Astrocyte (in vitro differentiated cells and primary cell): ENCODE results near the gene C9orf50. TPM values are rescaled to one million over a fixed set of nuclear protein-coding genes. Genes with fewer than 3 reads are reported as not detected.

ENCODE experiments used
- DNase-seq: peaks from one replicate; pipeline ENCODE4 v3.0.0-alpha.2; 2010; ENCODE audit warnings: low read depth
- FAIRE-seq: peaks from 2 replicates; lab custom pipeline; 2011; peaks lifted over from hg19 to GRCh38; lab: Jason Lieb, UNC
- H2AFZ ChIP-seq: 2 replicates; pipeline ENCODE4 v1.6.0; 2012; ENCODE audit warnings: low read depth, low read length, inconsistent platforms
- H3K27ac ChIP-seq: 2 replicates; pipeline ENCODE4 v1.5.1; 2011; ENCODE audit warnings: low read depth, low read length, inconsistent platforms
- H3K27me3 ChIP-seq: 2 replicates; pipeline ENCODE4 v1.6.0; 2011; ENCODE audit warnings: low read length, inconsistent platforms; ENCODE audit not compliant: insufficient read depth
- H3K36me3 ChIP-seq: 2 replicates; pipeline ENCODE4 v1.5.1; 2011; ENCODE audit warnings: low read length, inconsistent platforms; ENCODE audit not compliant: insufficient read depth
- H3K4me1 ChIP-seq: 2 replicates; pipeline ENCODE4 v1.5.1; 2011; ENCODE audit warnings: low read length, inconsistent platforms; ENCODE audit not compliant: insufficient read depth
- H3K4me2 ChIP-seq: 2 replicates; pipeline ENCODE4 v1.6.0; 2012; ENCODE audit warnings: low read length, inconsistent platforms
- H3K4me3 ChIP-seq: 2 replicates; pipeline ENCODE4 v1.5.1; 2011; ENCODE audit warnings: low read depth, mild to moderate bottlenecking, low read length, inconsistent platforms; ENCODE audit not compliant: insufficient read depth
- H3K79me2 ChIP-seq: 2 replicates; pipeline ENCODE4 v1.6.0; 2012; ENCODE audit warnings: mild to moderate bottlenecking, low read length, inconsistent platforms; ENCODE audit not compliant: insufficient read depth
- H3K9ac ChIP-seq: 2 replicates; pipeline ENCODE4 v1.6.0; 2012; ENCODE audit warnings: mild to moderate bottlenecking, low read length, inconsistent platforms
- H3K9me3 ChIP-seq: 2 replicates; pipeline ENCODE4 v1.5.1; 2012; ENCODE audit warnings: low read depth, mild to moderate bottlenecking, low read length, inconsistent platforms; ENCODE audit not compliant: insufficient read depth
- H4K20me1 ChIP-seq: 2 replicates; pipeline ENCODE4 v1.6.0; 2012; ENCODE audit warnings: low read length, inconsistent platforms; ENCODE audit not compliant: insufficient read depth
- H3K27ac Mint-ChIP-seq: one replicate; pipeline ENCODE4 v1.8.0; 2021; ENCODE audit warnings: mild to moderate bottlenecking, mixed read lengths; ENCODE audit not compliant: unreplicated experiment
- H3K27me3 Mint-ChIP-seq: one replicate; pipeline ENCODE4 v1.8.0; 2021; ENCODE audit warnings: low read depth, mixed read lengths; ENCODE audit not compliant: unreplicated experiment
- H3K36me3 Mint-ChIP-seq: one replicate; pipeline ENCODE4 v1.8.0; 2021; ENCODE audit warnings: low read depth, mixed read lengths; ENCODE audit not compliant: unreplicated experiment
- H3K4me1 Mint-ChIP-seq: one replicate; pipeline ENCODE4 v1.8.0; 2021; ENCODE audit warnings: low read depth, mixed read lengths; ENCODE audit not compliant: unreplicated experiment
- H3K4me3 Mint-ChIP-seq: one replicate; pipeline ENCODE4 v1.8.0; 2021; ENCODE audit warnings: mild to moderate bottlenecking, moderate library complexity, mixed read lengths; ENCODE audit not compliant: unreplicated experiment
- H3K9me3 Mint-ChIP-seq: one replicate; pipeline ENCODE4 v1.8.0; 2021; ENCODE audit warnings: mild to moderate bottlenecking, mixed read lengths; ENCODE audit not compliant: unreplicated experiment
- CTCF ChIP-seq: IDR thresholded peaks from 2 replicates; pipeline ENCODE4 v1.5.1; 2011; ENCODE audit warnings: low read depth, mild to moderate bottlenecking, inconsistent platforms, low read length, moderate library complexity; ENCODE audit not compliant: insufficient read depth
- EZH2 ChIP-seq: IDR thresholded peaks from 2 replicates; pipeline ENCODE4 v1.6.1; 2012; ENCODE audit warnings: mild to moderate bottlenecking, low read length, inconsistent platforms; ENCODE audit not compliant: insufficient read depth
- total RNA-seq: library from RNA; stranded (reverse); gene quantifications from 2 replicates; pipeline ENCODE4 v1.2.1, GENCODE V29; 2021

The C9orf50 gene
- total RNA-seq, 1 donor from 2014 or later: 0.41 TPM

- Mint-ChIP-seq H3K36me3 (no peaks in the 10 kb centered on the region), H3K4me3 (no peak overlapping the region), H3K27me3 (no peaks in the 10 kb centered on the region), H3K9me3 (peaks cover 2% of the 10 kb centered on the region), H3K4me1 (peaks cover 11% of the 10 kb centered on the region), H3K27ac (no peak overlapping the region)
- no peaks in the 10 kb centered on the region for H3K27me3 ChIP-seq
- H4K20me1 ChIP-seq: no peaks in the 10 kb centered on the region
- H2AFZ ChIP-seq: no peak overlapping the region
- no peaks in the 10 kb centered on the region for H3K36me3 ChIP-seq
- FAIRE-seq: no peak
- H3K9ac ChIP-seq: no peak overlapping the region
- TF ChIP-seq CTCF (no peak), EZH2 (no peak)
- no peaks in the 10 kb centered on the region for H3K79me2 ChIP-seq
- H3K4me3 ChIP-seq: no peak overlapping the region
- no peak for DNase-seq
- peaks cover 18% of the 10 kb centered on the region for H3K4me1 ChIP-seq
- H3K27ac ChIP-seq: no peak overlapping the region
- H3K4me2 ChIP-seq: no peak overlapping the region
- H3K9me3 ChIP-seq: no peaks in the 10 kb centered on the region
Observed at GRCh38 chr9:129613520-129614175, 7.3 kb downstream of the C9orf50 start.

- no peak overlapping the region for H3K27ac ChIP-seq
- peaks cover 11% of the 10 kb centered on the region for H3K4me1 Mint-ChIP-seq
- H3K9me3 ChIP-seq: no peaks in the 10 kb centered on the region
- H3K36me3 ChIP-seq: no peaks in the 10 kb centered on the region
- peaks cover 18% of the 10 kb centered on the region for H3K4me1 ChIP-seq
- no peak overlapping the region for H2AFZ ChIP-seq
- TF ChIP-seq EZH2: no peak
- TF ChIP-seq CTCF: no peak
- no peaks in the 10 kb centered on the region for H4K20me1 ChIP-seq
- no peaks in the 10 kb centered on the region for H3K27me3 ChIP-seq
- FAIRE-seq (no peak), DNase-seq (no peak)
- H3K79me2 ChIP-seq: no peaks in the 10 kb centered on the region
- H3K27me3 Mint-ChIP-seq: no peaks in the 10 kb centered on the region
- no peak overlapping the region for H3K9ac ChIP-seq
- H3K4me2 ChIP-seq: no peak overlapping the region
- no peak overlapping the region for H3K4me3 Mint-ChIP-seq
- H3K36me3 Mint-ChIP-seq: no peaks in the 10 kb centered on the region
- H3K27ac Mint-ChIP-seq: peak overlapping the region; percentile 34
- H3K9me3 Mint-ChIP-seq: peaks cover 2% of the 10 kb centered on the region
- no peak overlapping the region for H3K4me3 ChIP-seq
Observed at GRCh38 chr9:129612815-129613519, 7.9 kb downstream of the C9orf50 start.

GRCh38 chr9:129612123-129612522 lies 8.8 kb downstream of the C9orf50 start:
- H3K27ac ChIP-seq: no peak overlapping the region
- H3K4me3 ChIP-seq: no peak overlapping the region
- no peak for FAIRE-seq
- Mint-ChIP-seq H3K9me3 (peaks cover 2% of the 10 kb centered on the region), H3K4me1 (peaks cover 11% of the 10 kb centered on the region), H3K27ac (no peak overlapping the region), H3K4me3 (no peak overlapping the region), H3K27me3 (no peaks in the 10 kb centered on the region), H3K36me3 (no peaks in the 10 kb centered on the region)
- DNase-seq: no peak
- H3K27me3 ChIP-seq: no peaks in the 10 kb centered on the region
- H3K4me2 ChIP-seq: no peak overlapping the region
- H3K4me1 ChIP-seq: peaks cover 23% of the 10 kb centered on the region
- no peaks in the 10 kb centered on the region for H3K79me2 ChIP-seq
- no peaks in the 10 kb centered on the region for H4K20me1 ChIP-seq
- H3K9ac ChIP-seq: no peak overlapping the region
- H2AFZ ChIP-seq: no peak overlapping the region
- TF ChIP-seq EZH2 (no peak), CTCF (no peak)
- H3K36me3 ChIP-seq: no peaks in the 10 kb centered on the region
- H3K9me3 ChIP-seq: no peaks in the 10 kb centered on the region
